ENCODE results near the gene CENPW.

The CENPW gene

GRCh38 chr6:126374372-126374771 is 34.5 kb downstream of the CENPW start:
- DNase-seq, result no peak

- DNase-seq, result no peak
Measured at GRCh38 chr6:126376682-126377081, 36.8 kb downstream of the CENPW start.

- no peak for DNase-seq
Measured at GRCh38 chr6:126377594-126378153, 37.8 kb downstream of the CENPW start.

- DNase-seq, result no peak
Measured at GRCh38 chr6:126380072-126380583, 40.2 kb downstream of the CENPW start.

- DNase-seq, result no peak
Measured at GRCh38 chr6:126381498-126381897, 41.6 kb downstream of the CENPW start.

- DNase-seq, result no peak
Measured at GRCh38 chr6:126383203-126383602, 43.3 kb downstream of the CENPW start.

GRCh38 chr6:126385536-126385935 is 45.6 kb downstream of the CENPW start:
- no peak for DNase-seq

- no peak for DNase-seq
Measured at GRCh38 chr6:126388104-126388598, 48.2 kb downstream of the CENPW start.

- DNase-seq, result peak; percentile 71
Measured at GRCh38 chr6:126396131-126396530, 56.2 kb downstream of the CENPW start.

All from NCI-H510A treated with DMSO at 0.1 percent for 48 hours (cell line).